Measurements from ENCODE around the gene DOCK9. TPM values are rescaled to one million over a fixed set of nuclear protein-coding genes. Genes with fewer than 3 reads are reported as not detected.
A peak's percentile ranks its signal among the peaks of the same experiment; 100 is the strongest.

Gene DOCK9
- total and polyA plus RNA-seq, 2 donors from 2014 or later: 14.0 to 125 TPM

- no peak for TF ChIP-seq CTCF (IDR thresholded peaks at IDR 0.05; ENCODE audit: borderline replicate concordance, extremely low read depth, insufficient read depth)
- H3K36me3 ChIP-seq (ENCODE audit: control insufficient read depth in 2 of 3, insufficient read depth in 3 of 3, low read length in 3 of 3): peaks cover 0 to 18% (median 3%) of the 10 kb centered on the region in 3 donors
- no peak overlapping the region for H3K4me3 ChIP-seq (ENCODE audit: low read length in 3 of 3)
- intact Hi-C loops (cut with DNase I): no loop called here
- DNase-seq (peak in 2 of 5 donors; percentile 24 to 44), FAIRE-seq (no peak)
- H3K4me1 ChIP-seq (ENCODE audit: control insufficient read depth in 2 of 3, insufficient read depth in 2 of 3, low read depth in 1 of 3, low read length in 3 of 3): no peaks in the 10 kb centered on the region
- no peak overlapping the region for H3K9ac ChIP-seq (ENCODE audit: low read length in 3 of 3)
- peaks cover 0 to 9% (median 2%) of the 10 kb centered on the region in 3 donors for H3K9me3 ChIP-seq (ENCODE audit: control insufficient read depth in 2 of 3, insufficient read depth in 1 of 3, low read length in 3 of 3)
- no peak overlapping the region for H3K27ac ChIP-seq (ENCODE audit: low read depth in 2 of 2, low read length in 2 of 2)
- H3K27me3 ChIP-seq (ENCODE audit: control insufficient read depth, insufficient read depth, low read length): no peaks in the 10 kb centered on the region
Measured at GRCh38 chr13:98875146-98875729, 102.6 kb downstream of the DOCK9 start.

- Histone ChIP-seq H3K9ac (ENCODE audit: low read length in 3 of 3) (no peak overlapping the region), H3K36me3 (ENCODE audit: control insufficient read depth in 2 of 3, insufficient read depth in 3 of 3, low read length in 3 of 3) (peaks cover 0 to 11% (median 0%) of the 10 kb centered on the region in 3 donors), H3K27me3 (ENCODE audit: control insufficient read depth, insufficient read depth, low read length) (no peaks in the 10 kb centered on the region), H3K9me3 (ENCODE audit: control insufficient read depth in 2 of 3, insufficient read depth in 1 of 3, low read length in 3 of 3) (peaks cover 0 to 9% (median 2%) of the 10 kb centered on the region in 3 donors), H3K4me1 (ENCODE audit: control insufficient read depth in 2 of 3, insufficient read depth in 2 of 3, low read depth in 1 of 3, low read length in 3 of 3) (no peaks in the 10 kb centered on the region), H3K27ac (ENCODE audit: low read depth in 2 of 2, low read length in 2 of 2) (no peak overlapping the region), H3K4me3 (ENCODE audit: low read length in 3 of 3) (no peak overlapping the region)
- DNase-seq: peak in 1 of 5 donors; percentile 9
- no peak for TF ChIP-seq CTCF (IDR thresholded peaks at IDR 0.05; ENCODE audit: borderline replicate concordance, extremely low read depth, insufficient read depth)
- intact Hi-C loops (cut with DNase I): no loop called here
- FAIRE-seq: no peak
Measured at GRCh38 chr13:98874029-98874397, 103.9 kb downstream of the DOCK9 start.

DNA sequence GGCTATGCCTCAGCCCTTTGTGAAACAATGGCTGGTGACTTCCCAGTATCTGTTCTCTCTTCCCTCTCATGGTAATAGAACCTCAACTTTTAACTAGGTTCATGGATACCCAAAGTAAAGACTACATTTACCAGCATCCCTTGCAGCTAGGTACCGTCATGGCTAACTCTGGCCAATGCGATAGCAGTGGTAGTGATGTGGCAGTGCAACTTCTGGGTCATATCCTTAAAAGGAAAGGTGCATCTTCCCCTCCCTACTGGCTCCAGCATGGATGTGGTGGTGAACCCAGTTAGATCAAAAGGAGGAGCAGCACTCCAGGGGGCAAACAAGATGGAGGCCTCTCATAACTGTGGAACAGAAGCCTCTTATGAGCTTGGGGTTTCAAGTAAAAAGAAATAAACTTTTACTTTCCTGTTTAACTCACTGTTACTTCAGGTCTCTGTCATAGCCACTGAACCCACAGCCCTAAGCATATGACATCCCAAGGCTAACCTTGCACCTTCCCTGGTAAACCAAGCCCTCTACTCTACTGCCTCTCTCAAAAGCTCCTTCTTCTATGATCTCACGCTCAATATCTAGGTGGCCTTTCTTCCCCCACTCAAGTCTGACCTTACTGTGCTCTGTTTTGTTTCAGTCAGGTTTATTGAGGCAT lies 104.4 kb downstream of the DOCK9 start:
- FAIRE-seq: no peak

More for the DNA sequence above, 104.4 kb downstream of the DOCK9 start:
- H3K9ac ChIP-seq (ENCODE audit: low read length in 3 of 3): no peak overlapping the region
- H3K27me3 ChIP-seq (ENCODE audit: control insufficient read depth, insufficient read depth, low read length): no peaks in the 10 kb centered on the region
- DNase-seq: peak in 1 of 5 donors; percentile 37
- H3K4me1 ChIP-seq (ENCODE audit: control insufficient read depth in 2 of 3, insufficient read depth in 2 of 3, low read depth in 1 of 3, low read length in 3 of 3): no peaks in the 10 kb centered on the region
- peaks cover 0 to 9% (median 2%) of the 10 kb centered on the region in 3 donors for H3K9me3 ChIP-seq (ENCODE audit: control insufficient read depth in 2 of 3, insufficient read depth in 1 of 3, low read length in 3 of 3)
- H3K4me3 ChIP-seq (ENCODE audit: low read length in 3 of 3): no peak overlapping the region
- TF ChIP-seq CTCF (IDR thresholded peaks at IDR 0.05; ENCODE audit: borderline replicate concordance, extremely low read depth, insufficient read depth): no peak
- intact Hi-C loops (cut with DNase I): no loop called here
- H3K36me3 ChIP-seq (ENCODE audit: control insufficient read depth in 2 of 3, insufficient read depth in 3 of 3, low read length in 3 of 3): peaks cover 0 to 9% (median 0%) of the 10 kb centered on the region in 3 donors
- no peak overlapping the region for H3K27ac ChIP-seq (ENCODE audit: low read depth in 2 of 2, low read length in 2 of 2)

Measured in kidney (tissue), 14 donors.